Uterus (tissue), 2 donors: Measurements from ENCODE around the gene USP38.

ENCODE experiments used
- POLR2A ChIP-seq, 2 donors: fragments of 450-650 bp; IDR thresholded peaks; one replicate each; pipeline ENCODE4 v1.6.1; 2016; ENCODE audit warnings: antibody characterized with exemption in 2 of 2, mild to moderate bottlenecking in 1 of 2, moderate library complexity in 1 of 2
- TF ChIP-seq, protein P1 (sequence below), 4 experiments: fragments of 200-600 bp in 2 of 4; fragments of 450-650 bp in 2 of 4; sonication (generic) in 2 of 4; IDR thresholded peaks; one replicate each; pipeline ENCODE4 v1.5.1; 2016 to 2019; ENCODE audit warnings: antibody characterized with exemption in 4 of 4, mild to moderate bottlenecking in 2 of 4, moderate library complexity in 1 of 4

DNA sequence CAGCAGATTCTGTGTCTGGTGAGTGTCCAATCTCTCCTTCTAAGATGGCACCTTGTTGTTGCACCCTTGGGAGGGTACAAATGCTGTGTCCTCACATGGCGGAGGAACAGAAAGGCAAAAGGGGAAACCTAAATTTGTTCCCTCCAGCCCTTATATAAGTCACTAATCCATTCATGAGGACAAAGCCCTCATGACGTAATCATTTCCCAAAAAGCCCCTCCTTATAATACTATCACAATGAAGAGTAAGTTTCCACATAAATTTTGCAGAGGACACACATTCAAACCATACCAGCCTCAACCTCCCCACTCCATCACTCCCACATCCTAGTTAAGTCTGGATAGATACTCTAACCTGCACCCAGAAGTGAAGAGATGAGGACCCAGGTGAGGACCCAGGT, 63.1 kb downstream of the USP38 start:
- TF ChIP-seq POLR2A (IDR thresholded peaks at IDR 0.05), result no peak
- TF ChIP-seq, protein P1, sequence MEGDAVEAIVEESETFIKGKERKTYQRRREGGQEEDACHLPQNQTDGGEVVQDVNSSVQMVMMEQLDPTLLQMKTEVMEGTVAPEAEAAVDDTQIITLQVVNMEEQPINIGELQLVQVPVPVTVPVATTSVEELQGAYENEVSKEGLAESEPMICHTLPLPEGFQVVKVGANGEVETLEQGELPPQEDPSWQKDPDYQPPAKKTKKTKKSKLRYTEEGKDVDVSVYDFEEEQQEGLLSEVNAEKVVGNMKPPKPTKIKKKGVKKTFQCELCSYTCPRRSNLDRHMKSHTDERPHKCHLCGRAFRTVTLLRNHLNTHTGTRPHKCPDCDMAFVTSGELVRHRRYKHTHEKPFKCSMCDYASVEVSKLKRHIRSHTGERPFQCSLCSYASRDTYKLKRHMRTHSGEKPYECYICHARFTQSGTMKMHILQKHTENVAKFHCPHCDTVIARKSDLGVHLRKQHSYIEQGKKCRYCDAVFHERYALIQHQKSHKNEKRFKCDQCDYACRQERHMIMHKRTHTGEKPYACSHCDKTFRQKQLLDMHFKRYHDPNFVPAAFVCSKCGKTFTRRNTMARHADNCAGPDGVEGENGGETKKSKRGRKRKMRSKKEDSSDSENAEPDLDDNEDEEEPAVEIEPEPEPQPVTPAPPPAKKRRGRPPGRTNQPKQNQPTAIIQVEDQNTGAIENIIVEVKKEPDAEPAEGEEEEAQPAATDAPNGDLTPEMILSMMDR (IDR thresholded peaks at IDR 0.05), result no peak
